ENCODE results near the gene UMOD. TPM values are rescaled to one million over a fixed set of nuclear protein-coding genes. Genes with fewer than 3 reads are reported as not detected.
A peak's percentile ranks its signal among the peaks of the same experiment; 100 is the strongest.

UMOD gene
- total RNA-seq, 1 experiment from 2014 or later, result not detected

- Histone ChIP-seq H3K27ac (ENCODE audit: low read length) (no peak overlapping the region), H3K9me2 (replicated peaks; ENCODE audit: low read length) (no peaks in the 10 kb centered on the region), H3K4me2 (ENCODE audit: low read length) (no peak overlapping the region), H3K9me3 (ENCODE audit: low read length) (no peaks in the 10 kb centered on the region), H3K79me2 (ENCODE audit: low read length) (no peaks in the 10 kb centered on the region), H3F3A (ENCODE audit: low read length, unreplicated experiment) (no peaks in the 10 kb centered on the region), H3K27me3 (ENCODE audit: low read length) (no peaks in the 10 kb centered on the region), H3K4me1 (ENCODE audit: insufficient read depth, low read length) (no peaks in the 10 kb centered on the region), H2AFZ (ENCODE audit: low read length) (no peak overlapping the region), H3K9ac (ENCODE audit: low read length) (no peak overlapping the region), H3K4me3 (ENCODE audit: low read length) (no peak overlapping the region), H4K20me1 (ENCODE audit: low read length) (no peaks in the 10 kb centered on the region), H3K36me3 (ENCODE audit: low read depth, low read length) (no peaks in the 10 kb centered on the region)
- POLR2A ChIA-PET (ENCODE audit: unreplicated experiment), result no interaction called here
- CTCF ChIA-PET, result no interaction called here
- DNase-seq (no peak), ATAC-seq (no peak)
- intact Hi-C loops (cut with micrococcal nuclease), result no loop called here
- no TSS peak for BruUV-seq (replicated peaks)
- TF ChIP-seq CTCF (conservative IDR thresholded peaks at IDR 0.05; ENCODE audit: low read depth, low read length) (no peak), EZH2phosphoT487 (IDR thresholded peaks at IDR 0.05; ENCODE audit: borderline replicate concordance, low read length) (no peak), EZH2 (IDR thresholded peaks at IDR 0.05; ENCODE audit: low read length, unreplicated experiment) (no peak)
These were observed 50.1 kb downstream of the UMOD start for GRCh38 chr16:20302389-20302788.

GRCh38 chr16:20301840-20302239 is 50.7 kb downstream of the UMOD start:
- H2AFZ ChIP-seq (ENCODE audit: low read length), result no peak overlapping the region
- ATAC-seq (no peak), DNase-seq (peak; percentile 4)
- ChIA-PET CTCF (interaction anchor here (3.0 kb wide), 1 partner anchor 395 kb away, joined by 37 read pairs; no protein-coding TSS in a partner anchor), POLR2A (ENCODE audit: unreplicated experiment) (no interaction called here)
- intact Hi-C loops (cut with micrococcal nuclease), result no loop called here
- no peaks in the 10 kb centered on the region for H3K9me2 ChIP-seq (replicated peaks; ENCODE audit: low read length)
- no peak overlapping the region for H3K27ac ChIP-seq (ENCODE audit: low read length)
- no peaks in the 10 kb centered on the region for H3K79me2 ChIP-seq (ENCODE audit: low read length)
- no peak overlapping the region for H3K4me2 ChIP-seq (ENCODE audit: low read length)
- no peaks in the 10 kb centered on the region for H3K9me3 ChIP-seq (ENCODE audit: low read length)
- TF ChIP-seq EZH2 (IDR thresholded peaks at IDR 0.05; ENCODE audit: low read length, unreplicated experiment) (no peak), CTCF (conservative IDR thresholded peaks at IDR 0.05; ENCODE audit: low read depth, low read length) (no peak), EZH2phosphoT487 (IDR thresholded peaks at IDR 0.05; ENCODE audit: borderline replicate concordance, low read length) (no peak)
- no peaks in the 10 kb centered on the region for H4K20me1 ChIP-seq (ENCODE audit: low read length)
- no peaks in the 10 kb centered on the region for H3K4me1 ChIP-seq (ENCODE audit: insufficient read depth, low read length)
- no peaks in the 10 kb centered on the region for H3F3A ChIP-seq (ENCODE audit: low read length, unreplicated experiment)
- no peak overlapping the region for H3K4me3 ChIP-seq (ENCODE audit: low read length)
- no peak overlapping the region for H3K9ac ChIP-seq (ENCODE audit: low read length)
- BruUV-seq (replicated peaks), result no TSS peak
- no peaks in the 10 kb centered on the region for H3K36me3 ChIP-seq (ENCODE audit: low read depth, low read length)
- no peaks in the 10 kb centered on the region for H3K27me3 ChIP-seq (ENCODE audit: low read length)

- no peaks in the 10 kb centered on the region for H3K9me2 ChIP-seq (replicated peaks; ENCODE audit: low read length)
- no peak overlapping the region for H3K4me3 ChIP-seq (ENCODE audit: low read length)
- no peak overlapping the region for H3K9ac ChIP-seq (ENCODE audit: low read length)
- no peak overlapping the region for H2AFZ ChIP-seq (ENCODE audit: low read length)
- ChIA-PET POLR2A (ENCODE audit: unreplicated experiment) (no interaction called here), CTCF (interaction anchor here (0.6 to 3.0 kb wide), 4 partner anchors 85 to 393 kb away, joined by 3 to 37 read pairs (median 4); no protein-coding TSS in a partner anchor)
- H3F3A ChIP-seq (ENCODE audit: low read length, unreplicated experiment), result no peaks in the 10 kb centered on the region
- no peaks in the 10 kb centered on the region for H4K20me1 ChIP-seq (ENCODE audit: low read length)
- TF ChIP-seq EZH2 (IDR thresholded peaks at IDR 0.05; ENCODE audit: low read length, unreplicated experiment) (no peak), CTCF (conservative IDR thresholded peaks at IDR 0.05; ENCODE audit: low read depth, low read length) (peak; percentile 81)
- H3K4me1 ChIP-seq (ENCODE audit: insufficient read depth, low read length), result no peaks in the 10 kb centered on the region
- peak; percentile 85 for ATAC-seq
- no peaks in the 10 kb centered on the region for H3K9me3 ChIP-seq (ENCODE audit: low read length)
- H3K27me3 ChIP-seq (ENCODE audit: low read length), result no peaks in the 10 kb centered on the region
- no peaks in the 10 kb centered on the region for H3K79me2 ChIP-seq (ENCODE audit: low read length)
- no peak overlapping the region for H3K4me2 ChIP-seq (ENCODE audit: low read length)
- no TSS peak for BruUV-seq (replicated peaks)
- H3K27ac ChIP-seq (ENCODE audit: low read length), result no peak overlapping the region
- peak; percentile 59 for DNase-seq
- intact Hi-C loops (cut with micrococcal nuclease), result loop anchor here (1.0 kb wide), 1 partner anchor 393 kb away; no protein-coding TSS in a partner anchor
- no peaks in the 10 kb centered on the region for H3K36me3 ChIP-seq (ENCODE audit: low read depth, low read length)
These were observed 52.0 kb downstream of the UMOD start for GRCh38 chr16:20300312-20301097.
